Parathyroid adenoma (tissue), 2 donors: Measurements from ENCODE around the gene FFAR1.

ENCODE experiments used
- H2AFZ ChIP-seq: fragments of 300-600 bp; sonication (generic); one replicate; pipeline ENCODE4 v1.7.0; 2017; ENCODE audit warnings: antibody characterized with exemption, mild to moderate bottlenecking
- H3K27ac ChIP-seq: fragments of 300-600 bp; sonication (generic); one replicate; pipeline ENCODE4 v1.7.0; 2017
- H3K27me3 ChIP-seq: fragments of 300-600 bp; sonication (generic); one replicate; pipeline ENCODE4 v1.7.0; 2017; ENCODE audit warnings: low read length; ENCODE audit not compliant: control insufficient read depth, insufficient read depth
- H3K36me3 ChIP-seq: fragments of 300-600 bp; sonication (generic); one replicate; pipeline ENCODE4 v1.7.0; 2017; ENCODE audit warnings: low read length; ENCODE audit not compliant: control insufficient read depth, insufficient read depth
- H3K4me1 ChIP-seq: fragments of 300-600 bp; sonication (generic); one replicate; pipeline ENCODE4 v1.7.0; 2017; ENCODE audit warnings: control low read depth
- H3K4me2 ChIP-seq: fragments of 300-600 bp; sonication (generic); one replicate; pipeline ENCODE4 v1.7.0; 2017; ENCODE audit warnings: low read length
- H3K4me3 ChIP-seq: fragments of 300-600 bp; sonication (generic); one replicate; pipeline ENCODE4 v1.7.0; 2017; ENCODE audit warnings: low read depth, low read length
- H3K79me2 ChIP-seq: fragments of 300-600 bp; sonication (generic); one replicate; pipeline ENCODE4 v1.7.0; 2017; ENCODE audit warnings: control low read depth
- H3K9ac ChIP-seq: fragments of 300-600 bp; sonication (generic); one replicate; pipeline ENCODE4 v1.7.0; 2017; ENCODE audit warnings: mild to moderate bottlenecking
- H3K9me3 ChIP-seq: fragments of 300-600 bp; sonication (generic); one replicate; pipeline ENCODE4 v1.7.0; 2017; ENCODE audit warnings: low read length; ENCODE audit not compliant: control insufficient read depth
- TF ChIP-seq, protein P1 (sequence below): fragments of 300-600 bp; sonication (generic); IDR thresholded peaks from one replicate; pipeline ENCODE4 v1.7.0; 2017; ENCODE audit warnings: antibody characterized with exemption, mild to moderate bottlenecking
- donor health status: primary hyperparathyroidism.

Gene FFAR1

GRCh38 chr19:35309481-35310279 lies 38.0 kb upstream of the FFAR1 start:
- Histone ChIP-seq H3K9me3 (no peaks in the 10 kb centered on the region), H3K4me2 (no peak overlapping the region), H3K79me2 (no peaks in the 10 kb centered on the region), H3K4me1 (no peaks in the 10 kb centered on the region), H3K27ac (no peak overlapping the region), H2AFZ (no peak overlapping the region), H3K36me3 (no peaks in the 10 kb centered on the region), H3K4me3 (no peak overlapping the region), H3K27me3 (no peaks in the 10 kb centered on the region), H3K9ac (no peak overlapping the region)
- TF ChIP-seq, protein P1, sequence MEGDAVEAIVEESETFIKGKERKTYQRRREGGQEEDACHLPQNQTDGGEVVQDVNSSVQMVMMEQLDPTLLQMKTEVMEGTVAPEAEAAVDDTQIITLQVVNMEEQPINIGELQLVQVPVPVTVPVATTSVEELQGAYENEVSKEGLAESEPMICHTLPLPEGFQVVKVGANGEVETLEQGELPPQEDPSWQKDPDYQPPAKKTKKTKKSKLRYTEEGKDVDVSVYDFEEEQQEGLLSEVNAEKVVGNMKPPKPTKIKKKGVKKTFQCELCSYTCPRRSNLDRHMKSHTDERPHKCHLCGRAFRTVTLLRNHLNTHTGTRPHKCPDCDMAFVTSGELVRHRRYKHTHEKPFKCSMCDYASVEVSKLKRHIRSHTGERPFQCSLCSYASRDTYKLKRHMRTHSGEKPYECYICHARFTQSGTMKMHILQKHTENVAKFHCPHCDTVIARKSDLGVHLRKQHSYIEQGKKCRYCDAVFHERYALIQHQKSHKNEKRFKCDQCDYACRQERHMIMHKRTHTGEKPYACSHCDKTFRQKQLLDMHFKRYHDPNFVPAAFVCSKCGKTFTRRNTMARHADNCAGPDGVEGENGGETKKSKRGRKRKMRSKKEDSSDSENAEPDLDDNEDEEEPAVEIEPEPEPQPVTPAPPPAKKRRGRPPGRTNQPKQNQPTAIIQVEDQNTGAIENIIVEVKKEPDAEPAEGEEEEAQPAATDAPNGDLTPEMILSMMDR = no peak

- Histone ChIP-seq H3K27me3 (no peaks in the 10 kb centered on the region), H3K36me3 (no peaks in the 10 kb centered on the region), H3K9me3 (no peaks in the 10 kb centered on the region), H3K4me3 (no peak overlapping the region), H3K9ac (no peak overlapping the region), H3K27ac (no peak overlapping the region), H3K79me2 (no peaks in the 10 kb centered on the region), H3K4me1 (no peaks in the 10 kb centered on the region), H3K4me2 (no peak overlapping the region), H2AFZ (no peak overlapping the region)
- TF ChIP-seq, protein P1 = no peak
Observed at GRCh38 chr19:35310331-35310730, 37.4 kb upstream of the FFAR1 start.

GRCh38 chr19:35310811-35311465 lies 36.8 kb upstream of the FFAR1 start:
- Histone ChIP-seq H3K9ac (no peak overlapping the region), H3K27me3 (no peaks in the 10 kb centered on the region), H3K4me2 (no peak overlapping the region), H3K4me3 (no peak overlapping the region), H3K36me3 (no peaks in the 10 kb centered on the region), H3K27ac (no peak overlapping the region), H3K9me3 (no peaks in the 10 kb centered on the region), H2AFZ (no peak overlapping the region), H3K4me1 (no peaks in the 10 kb centered on the region), H3K79me2 (no peaks in the 10 kb centered on the region)
- TF ChIP-seq, protein P1 = no peak

DNA sequence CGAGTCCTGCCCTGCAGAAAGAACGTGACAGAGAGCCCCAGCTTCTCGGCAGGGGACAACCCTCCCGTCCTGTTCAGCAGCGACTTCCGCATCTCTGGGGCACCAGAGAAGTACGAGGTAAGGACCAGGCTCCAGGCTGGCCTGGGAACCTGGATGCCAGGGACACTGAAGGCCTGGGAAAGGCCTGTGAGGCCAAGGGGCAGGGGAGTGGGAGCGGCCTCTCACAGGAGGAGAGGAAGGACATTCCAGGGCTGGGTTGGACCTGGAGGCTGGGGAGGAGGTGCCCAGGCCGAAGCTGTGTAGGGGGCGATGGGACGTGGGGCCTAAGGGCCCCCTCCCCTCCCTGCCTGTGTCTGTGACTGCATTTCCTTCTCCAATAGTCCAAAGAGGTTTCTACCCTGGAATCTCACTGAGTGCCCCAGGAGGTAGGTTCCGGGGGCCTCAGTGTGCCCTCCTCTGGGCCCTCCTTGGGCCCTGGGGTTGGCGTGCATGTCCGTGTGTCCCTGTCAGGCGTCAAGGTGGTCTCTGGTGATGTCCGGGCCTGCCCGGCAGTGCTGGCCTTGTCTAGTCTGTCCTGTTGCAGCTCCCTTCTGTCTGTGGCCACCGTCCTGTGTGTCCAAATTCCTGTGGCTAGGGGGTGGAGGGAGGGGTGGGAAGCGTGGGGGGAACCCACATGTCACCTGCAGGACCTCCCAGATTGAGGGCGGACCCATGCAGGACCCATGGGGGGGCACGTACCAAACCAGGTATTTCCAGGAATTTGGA lies 35.6 kb upstream of the FFAR1 start:
- no peaks in the 10 kb centered on the region for H3K27me3 ChIP-seq
- no peak overlapping the region for H2AFZ ChIP-seq
- no peak overlapping the region for H3K9ac ChIP-seq
- H3K4me3 ChIP-seq = no peak overlapping the region
- H3K4me1 ChIP-seq = no peaks in the 10 kb centered on the region
- no peaks in the 10 kb centered on the region for H3K9me3 ChIP-seq
- no peak overlapping the region for H3K4me2 ChIP-seq
- H3K36me3 ChIP-seq = no peaks in the 10 kb centered on the region
- no peak overlapping the region for H3K27ac ChIP-seq
- H3K79me2 ChIP-seq = no peaks in the 10 kb centered on the region
- TF ChIP-seq, protein P1 = no peak
